GM12878 (cell line): Measurements from ENCODE around the gene CDX1. TPM values are rescaled to one million over a fixed set of nuclear protein-coding genes. Genes with fewer than 3 reads are reported as not detected.

Source experiments
- ATAC-seq: fragments of 200-7000 bp; cut with Tn5 transposase; 3 replicates; pipeline ENCODE4 v1.9.1; 2020; ENCODE audit warnings: mild to moderate bottlenecking, moderate library complexity
- BruUV-seq: library from RNA; stranded (reverse); fragments of 400-500 nt; replicated peaks from 2 replicates; lab custom pipeline; 2021; lab: Mats Ljungman, UMichigan
- CTCF ChIA-PET: fragments of 300-600 bp; sonication (Branson Sonifier 250); formaldehyde crosslinking; extraction: SDS; loops from one replicate; lab custom pipeline; 2021; ENCODE audit warnings: inconsistent platforms; lab: Yijun Ruan, JAX
- POLR2A ChIA-PET: fragments of 350-600 bp; formaldehyde crosslinking; extraction: SDS; loops from one replicate; lab custom pipeline; 2021; ENCODE audit warnings: inconsistent platforms; lab: Charles Lee
- RAD21 ChIA-PET: fragments of 300-600 bp; sonication (Branson Sonifier 250); formaldehyde crosslinking; loops from one replicate; lab custom pipeline; 2023; ENCODE audit warnings: antibody characterized with exemption; ENCODE audit not compliant: unreplicated experiment; lab: Charles Lee
- SMC1A ChIA-PET: fragments of 300-600 bp; sonication (Branson Sonifier 250); formaldehyde crosslinking; loops from one replicate; lab custom pipeline; 2023; ENCODE audit not compliant: unreplicated experiment, uncharacterized antibody; lab: Charles Lee
- DNase-seq: peaks from one replicate; pipeline ENCODE4 v3.0.0-alpha.2; 2011; ENCODE audit warnings: low read depth, low spot score
- FAIRE-seq: peaks from 3 replicates; lab custom pipeline; 2011; peaks lifted over from hg19 to GRCh38; lab: Jason Lieb, UNC
- H2AFZ ChIP-seq: 2 replicates; pipeline ENCODE4 v1.6.0; 2011; ENCODE audit warnings: low read depth, low read length, control low read depth; ENCODE audit not compliant: control insufficient read depth
- H3K27ac ChIP-seq: 2 replicates; pipeline ENCODE4 v1.5.1; 2011; ENCODE audit warnings: control low read depth; ENCODE audit not compliant: control insufficient read depth, insufficient read depth
- H3K27me3 ChIP-seq, 2 experiments: replicated peaks in 1 of 2; 2 replicates each; pipeline versions ENCODE4 v1.6.0 to v1.6.1; 2011; ENCODE audit warnings: low read length in 1 of 2; ENCODE audit not compliant: control insufficient read depth in 2 of 2, insufficient read depth in 2 of 2
- H3K36me3 ChIP-seq, 2 experiments: 2 replicates each; pipeline ENCODE4 v1.5.1; 2011; ENCODE audit warnings: low read length in 1 of 2; ENCODE audit not compliant: control insufficient read depth in 2 of 2, insufficient read depth in 2 of 2
- H3K4me1 ChIP-seq: 2 replicates; pipeline ENCODE4 v1.6.1; 2011; ENCODE audit warnings: mild to moderate bottlenecking, low read length, moderate library complexity, mixed read lengths; ENCODE audit not compliant: control insufficient read depth, insufficient read depth
- H3K4me2 ChIP-seq: 2 replicates; pipeline ENCODE4 v1.6.0; 2011; ENCODE audit warnings: control low read depth; ENCODE audit not compliant: control insufficient read depth, insufficient read depth
- H3K4me3 ChIP-seq: fragments of 200-600 bp; sonication (generic); 2 replicates; pipeline ENCODE4 v1.5.1; 2016
- H3K79me2 ChIP-seq: 2 replicates; pipeline ENCODE4 v1.6.0; 2011; ENCODE audit warnings: low read length; ENCODE audit not compliant: control insufficient read depth, insufficient read depth
- H3K9ac ChIP-seq: 2 replicates; pipeline ENCODE4 v1.8.0; 2011; ENCODE audit warnings: low read length, control low read depth, mixed read lengths; ENCODE audit not compliant: control insufficient read depth, insufficient read depth
- H3K9me3 ChIP-seq: replicated peaks from 3 replicates; pipeline ENCODE4 v1.5.1; 2011; ENCODE audit warnings: mild to moderate bottlenecking, low read length; ENCODE audit not compliant: control insufficient read depth, insufficient read depth
- H4K20me1 ChIP-seq: 2 replicates; pipeline ENCODE4 v1.6.0; 2011; ENCODE audit not compliant: control insufficient read depth, insufficient read depth
- BRCA1 ChIP-seq: IDR thresholded peaks from 2 replicates; pipeline ENCODE4 v1.6.1; 2011; ENCODE audit warnings: low read depth, low read length, improper control_type of control experiment
- EED ChIP-seq: sonication (generic); IDR thresholded peaks from 2 replicates; pipeline ENCODE4 v1.6.1; 2016; ENCODE audit warnings: antibody characterized with exemption, low read depth
- HCFC1 ChIP-seq: fragments of 150-350 bp; IDR thresholded peaks from 2 replicates; pipeline ENCODE4 v1.6.1; 2014; ENCODE audit warnings: low read length
- HDGF ChIP-seq: fragments of 450-650 bp; IDR thresholded peaks from 2 replicates; pipeline ENCODE4 v1.6.1; 2016; ENCODE audit warnings: antibody characterized with exemption
- MTA3 ChIP-seq: IDR thresholded peaks from 2 replicates; pipeline ENCODE4 v1.6.1; 2012; ENCODE audit warnings: low read length, inconsistent platforms, borderline replicate concordance
- NFIC ChIP-seq: IDR thresholded peaks from 2 replicates; pipeline ENCODE4 v1.6.1; 2012; ENCODE audit warnings: low read depth, mild to moderate bottlenecking, inconsistent platforms, low read length, moderate library complexity
- PML ChIP-seq: IDR thresholded peaks from 2 replicates; pipeline ENCODE4 v1.6.1; 2012; ENCODE audit warnings: low read length, inconsistent platforms
- SMAD5 ChIP-seq: IDR thresholded peaks from 2 replicates; pipeline ENCODE4 v1.6.1; 2016; ENCODE audit warnings: antibody characterized with exemption, low read depth
- ZSCAN29 ChIP-seq: fragments of 450-650 bp; IDR thresholded peaks from 2 replicates; pipeline ENCODE4 v1.6.1; 2017; ENCODE audit warnings: mild to moderate bottlenecking, moderate library complexity
- WGBS: methylation state at CpG from one replicate; pipeline ENCODE4 v1.1.6; 2016; ENCODE audit warnings: low lambda C conversion rate; ENCODE audit not compliant: insufficient replicate concordance, insufficient coverage; ENCODE audit errors: missing lambda C conversion rate; 5-methylcytosine and 5-hydroxymethylcytosine counted together
- in situ Hi-C: fragments of 300-500 bp; cut with MboI; formaldehyde crosslinking; loops from 9 replicates; pipeline ENCODE4 v1.14.3; 2018; ENCODE audit warnings: mixed read lengths
- intact Hi-C: fragments of 100-400 bp; cut with micrococcal nuclease; formaldehyde crosslinking; loops from one replicate; pipeline ENCODE4 v1.14.2; 2022; ENCODE audit not compliant: unreplicated experiment
- polyA plus RNA-seq, 11 experiments: library from polyadenylated mRNA; depleted of rRNA in 4 of 11; unstranded in 6 of 11; stranded (reverse) in 5 of 11; fragments of >200 nt; fragmentation: Nextera tagmentation in 4 of 11; fragmentation: Illumina TruSeq in 1 of 11; extraction: Ambion mirVana in 4 of 11; extraction: Trizol in 1 of 11; gene quantifications; 1 replicate in 1 of 11; 2 replicates in 10 of 11; pipeline versions ENCODE4 v1.2.1 to v1.2.3, GENCODE V29; 2011 to 2016; ENCODE audit warnings: inconsistent platforms in 2 of 11, missing spikeins in 2 of 11, low read depth in 1 of 11
- total RNA-seq, 4 experiments: library from RNA; depleted of rRNA in 3 of 4; stranded (reverse); fragments of >200 nt in 3 of 4; fragmentation: Illumina TruSeq in 1 of 4; extraction: Trizol in 1 of 4; gene quantifications; 2 replicates each; pipeline versions ENCODE4 v1.2.1 to v1.2.3, GENCODE V29; 2013 to 2021
- TF ChIP-seq, protein P1 (sequence below): fragments of 450-650 bp; formaldehyde crosslinking; IDR thresholded peaks from 2 replicates; pipeline ENCODE4 v1.5.0; 2022; ENCODE audit warnings: mild to moderate bottlenecking, missing genetic modification characterization
- TF ChIP-seq, protein P2 (sequence below): fragments of 450-650 bp; IDR thresholded peaks from 2 replicates; pipeline ENCODE4 v1.6.1; 2017; ENCODE audit warnings: mild to moderate bottlenecking, moderate library complexity
- TF ChIP-seq, protein P3 (sequence below): fragments of 450-650 bp; IDR thresholded peaks from 2 replicates; pipeline ENCODE4 v1.6.1; 2016; ENCODE audit warnings: mild to moderate bottlenecking
- TF ChIP-seq, protein P4 (sequence below), 3 experiments: IDR thresholded peaks in 2 of 3; conservative IDR thresholded peaks in 1 of 3; 2 replicates each; pipeline ENCODE4 v1.5.1; 2011; ENCODE audit warnings: low read depth in 3 of 3, low read length in 3 of 3, mild to moderate bottlenecking in 3 of 3, control low read depth in 2 of 3, moderate library complexity in 2 of 3, inconsistent platforms in 1 of 3, mixed read lengths in 1 of 3; ENCODE audit not compliant: control insufficient read depth in 2 of 3, insufficient read depth in 1 of 3; ENCODE audit errors: extremely low read depth in 1 of 3

CDX1 gene
- total and polyA plus RNA-seq, 10 of the 15 experiments (the other 5 are each of a cell fraction or from before 2014, with no cell fraction given), result not detected

DNA sequence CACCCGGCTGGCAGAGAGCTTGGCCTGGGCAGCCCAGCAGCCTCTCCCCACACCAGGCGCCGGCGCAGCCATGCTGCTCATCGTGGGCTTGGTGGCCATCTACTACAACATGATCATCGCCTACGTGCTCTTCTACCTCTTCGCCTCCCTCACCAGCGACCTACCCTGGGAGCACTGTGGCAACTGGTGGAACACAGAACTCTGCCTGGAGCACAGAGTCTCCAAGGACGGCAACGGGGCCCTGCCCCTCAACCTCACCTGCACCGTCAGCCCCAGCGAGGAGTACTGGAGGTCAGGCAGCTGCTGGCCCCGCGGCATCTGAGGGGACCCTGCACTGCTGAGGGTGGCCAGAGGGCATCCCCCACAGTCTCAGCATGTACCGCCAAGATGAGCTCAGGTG lies 30.4 kb downstream of the CDX1 start:
- FAIRE-seq, result no peak
- no peaks in the 10 kb centered on the region for H3K4me1 ChIP-seq
- no peak overlapping the region for H3K4me2 ChIP-seq
- no peak for DNase-seq
- ChIA-PET POLR2A (no interaction called here), SMC1A (no interaction called here), RAD21 (no interaction called here), CTCF (no interaction called here)
- H3K27ac ChIP-seq, result no peak overlapping the region
- BruUV-seq, result no TSS peak
- ATAC-seq, result no peak
- peaks cover 4 to 7% of the 10 kb centered on the region in 2 experiments for H3K27me3 ChIP-seq
- no peaks in the 10 kb centered on the region for H3K9me3 ChIP-seq
- 38% methylated on average over 16 of the region's 16 CpGs for WGBS
- no peak overlapping the region for H3K4me3 ChIP-seq
- H3K36me3 ChIP-seq, result no peaks in the 10 kb centered on the region
- no peak overlapping the region for H2AFZ ChIP-seq
- TF ChIP-seq HCFC1, result no peak
- TF ChIP-seq, protein P1, sequence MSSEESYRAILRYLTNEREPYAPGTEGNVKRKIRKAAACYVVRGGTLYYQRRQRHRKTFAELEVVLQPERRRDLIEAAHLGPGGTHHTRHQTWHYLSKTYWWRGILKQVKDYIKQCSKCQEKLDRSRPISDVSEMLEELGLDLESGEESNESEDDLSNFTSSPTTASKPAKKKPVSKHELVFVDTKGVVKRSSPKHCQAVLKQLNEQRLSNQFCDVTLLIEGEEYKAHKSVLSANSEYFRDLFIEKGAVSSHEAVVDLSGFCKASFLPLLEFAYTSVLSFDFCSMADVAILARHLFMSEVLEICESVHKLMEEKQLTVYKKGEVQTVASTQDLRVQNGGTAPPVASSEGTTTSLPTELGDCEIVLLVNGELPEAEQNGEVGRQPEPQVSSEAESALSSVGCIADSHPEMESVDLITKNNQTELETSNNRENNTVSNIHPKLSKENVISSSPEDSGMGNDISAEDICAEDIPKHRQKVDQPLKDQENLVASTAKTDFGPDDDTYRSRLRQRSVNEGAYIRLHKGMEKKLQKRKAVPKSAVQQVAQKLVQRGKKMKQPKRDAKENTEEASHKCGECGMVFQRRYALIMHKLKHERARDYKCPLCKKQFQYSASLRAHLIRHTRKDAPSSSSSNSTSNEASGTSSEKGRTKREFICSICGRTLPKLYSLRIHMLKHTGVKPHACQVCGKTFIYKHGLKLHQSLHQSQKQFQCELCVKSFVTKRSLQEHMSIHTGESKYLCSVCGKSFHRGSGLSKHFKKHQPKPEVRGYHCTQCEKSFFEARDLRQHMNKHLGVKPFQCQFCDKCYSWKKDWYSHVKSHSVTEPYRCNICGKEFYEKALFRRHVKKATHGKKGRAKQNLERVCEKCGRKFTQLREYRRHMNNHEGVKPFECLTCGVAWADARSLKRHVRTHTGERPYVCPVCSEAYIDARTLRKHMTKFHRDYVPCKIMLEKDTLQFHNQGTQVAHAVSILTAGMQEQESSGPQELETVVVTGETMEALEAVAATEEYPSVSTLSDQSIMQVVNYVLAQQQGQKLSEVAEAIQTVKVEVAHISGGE (CRISPR knock-in tag), result no peak
- no peak for TF ChIP-seq NFIC
- TF ChIP-seq SMAD5, result no peak
- TF ChIP-seq, protein P2, sequence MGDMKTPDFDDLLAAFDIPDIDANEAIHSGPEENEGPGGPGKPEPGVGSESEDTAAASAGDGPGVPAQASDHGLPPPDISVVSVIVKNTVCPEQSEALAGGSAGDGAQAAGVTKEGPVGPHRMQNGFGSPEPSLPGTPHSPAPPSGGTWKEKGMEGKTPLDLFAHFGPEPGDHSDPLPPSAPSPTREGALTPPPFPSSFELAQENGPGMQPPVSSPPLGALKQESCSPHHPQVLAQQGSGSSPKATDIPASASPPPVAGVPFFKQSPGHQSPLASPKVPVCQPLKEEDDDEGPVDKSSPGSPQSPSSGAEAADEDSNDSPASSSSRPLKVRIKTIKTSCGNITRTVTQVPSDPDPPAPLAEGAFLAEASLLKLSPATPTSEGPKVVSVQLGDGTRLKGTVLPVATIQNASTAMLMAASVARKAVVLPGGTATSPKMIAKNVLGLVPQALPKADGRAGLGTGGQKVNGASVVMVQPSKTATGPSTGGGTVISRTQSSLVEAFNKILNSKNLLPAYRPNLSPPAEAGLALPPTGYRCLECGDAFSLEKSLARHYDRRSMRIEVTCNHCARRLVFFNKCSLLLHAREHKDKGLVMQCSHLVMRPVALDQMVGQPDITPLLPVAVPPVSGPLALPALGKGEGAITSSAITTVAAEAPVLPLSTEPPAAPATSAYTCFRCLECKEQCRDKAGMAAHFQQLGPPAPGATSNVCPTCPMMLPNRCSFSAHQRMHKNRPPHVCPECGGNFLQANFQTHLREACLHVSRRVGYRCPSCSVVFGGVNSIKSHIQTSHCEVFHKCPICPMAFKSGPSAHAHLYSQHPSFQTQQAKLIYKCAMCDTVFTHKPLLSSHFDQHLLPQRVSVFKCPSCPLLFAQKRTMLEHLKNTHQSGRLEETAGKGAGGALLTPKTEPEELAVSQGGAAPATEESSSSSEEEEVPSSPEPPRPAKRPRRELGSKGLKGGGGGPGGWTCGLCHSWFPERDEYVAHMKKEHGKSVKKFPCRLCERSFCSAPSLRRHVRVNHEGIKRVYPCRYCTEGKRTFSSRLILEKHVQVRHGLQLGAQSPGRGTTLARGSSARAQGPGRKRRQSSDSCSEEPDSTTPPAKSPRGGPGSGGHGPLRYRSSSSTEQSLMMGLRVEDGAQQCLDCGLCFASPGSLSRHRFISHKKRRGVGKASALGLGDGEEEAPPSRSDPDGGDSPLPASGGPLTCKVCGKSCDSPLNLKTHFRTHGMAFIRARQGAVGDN, result no peak
- TF ChIP-seq, protein P3, sequence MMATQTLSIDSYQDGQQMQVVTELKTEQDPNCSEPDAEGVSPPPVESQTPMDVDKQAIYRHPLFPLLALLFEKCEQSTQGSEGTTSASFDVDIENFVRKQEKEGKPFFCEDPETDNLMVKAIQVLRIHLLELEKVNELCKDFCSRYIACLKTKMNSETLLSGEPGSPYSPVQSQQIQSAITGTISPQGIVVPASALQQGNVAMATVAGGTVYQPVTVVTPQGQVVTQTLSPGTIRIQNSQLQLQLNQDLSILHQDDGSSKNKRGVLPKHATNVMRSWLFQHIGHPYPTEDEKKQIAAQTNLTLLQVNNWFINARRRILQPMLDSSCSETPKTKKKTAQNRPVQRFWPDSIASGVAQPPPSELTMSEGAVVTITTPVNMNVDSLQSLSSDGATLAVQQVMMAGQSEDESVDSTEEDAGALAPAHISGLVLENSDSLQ, result no peak
- no peak for TF ChIP-seq ZSCAN29
- no peak for TF ChIP-seq HDGF
- TF ChIP-seq MTA3, result no peak
- TF ChIP-seq BRCA1, result no peak
- TF ChIP-seq, protein P4, sequence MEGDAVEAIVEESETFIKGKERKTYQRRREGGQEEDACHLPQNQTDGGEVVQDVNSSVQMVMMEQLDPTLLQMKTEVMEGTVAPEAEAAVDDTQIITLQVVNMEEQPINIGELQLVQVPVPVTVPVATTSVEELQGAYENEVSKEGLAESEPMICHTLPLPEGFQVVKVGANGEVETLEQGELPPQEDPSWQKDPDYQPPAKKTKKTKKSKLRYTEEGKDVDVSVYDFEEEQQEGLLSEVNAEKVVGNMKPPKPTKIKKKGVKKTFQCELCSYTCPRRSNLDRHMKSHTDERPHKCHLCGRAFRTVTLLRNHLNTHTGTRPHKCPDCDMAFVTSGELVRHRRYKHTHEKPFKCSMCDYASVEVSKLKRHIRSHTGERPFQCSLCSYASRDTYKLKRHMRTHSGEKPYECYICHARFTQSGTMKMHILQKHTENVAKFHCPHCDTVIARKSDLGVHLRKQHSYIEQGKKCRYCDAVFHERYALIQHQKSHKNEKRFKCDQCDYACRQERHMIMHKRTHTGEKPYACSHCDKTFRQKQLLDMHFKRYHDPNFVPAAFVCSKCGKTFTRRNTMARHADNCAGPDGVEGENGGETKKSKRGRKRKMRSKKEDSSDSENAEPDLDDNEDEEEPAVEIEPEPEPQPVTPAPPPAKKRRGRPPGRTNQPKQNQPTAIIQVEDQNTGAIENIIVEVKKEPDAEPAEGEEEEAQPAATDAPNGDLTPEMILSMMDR (IDR thresholded peaks at IDR 0.05 in 2 of 3, conservative IDR thresholded peaks at IDR 0.05 in 1 of 3; ENCODE audit: control insufficient read depth in 2 of 3, extremely low read depth in 1 of 3, insufficient read depth in 1 of 3, low read depth in 3 of 3, low read length in 3 of 3), result no peak
- TF ChIP-seq EED, result no peak
- no peak for TF ChIP-seq PML
- in situ Hi-C loops (no loop called here), intact Hi-C loops (no loop called here)
- H4K20me1 ChIP-seq, result no peaks in the 10 kb centered on the region; the same call in 1 of the 2 replicates
- H3K79me2 ChIP-seq, result no peaks in the 10 kb centered on the region
- H3K9ac ChIP-seq, result no peak overlapping the region
